DND-41 (cell line): ENCODE results near the gene FLAD1.

Source experiments
- ATAC-seq: fragments of 200-7000 bp; cut with Tn5 transposase; 3 replicates; pipeline ENCODE4 v1.9.1; 2021; ENCODE audit warnings: low read depth; ENCODE audit not compliant: insufficient read depth
- DNase-seq: peaks from one replicate; pipeline ENCODE4 v3.0.0-alpha.2; 2020
- H2AFZ ChIP-seq: 2 replicates; pipeline ENCODE4 v1.6.0; 2012; ENCODE audit warnings: low read depth, low read length
- H3K27ac ChIP-seq: 2 replicates; pipeline ENCODE4 v1.5.1; 2012; ENCODE audit warnings: low read length, inconsistent platforms
- H3K27me3 ChIP-seq: fragments of 200-600 bp; sonication (generic); 2 replicates; pipeline ENCODE4 v1.6.0; 2012; ENCODE audit warnings: low read length, mild to moderate bottlenecking, inconsistent platforms; ENCODE audit not compliant: insufficient read depth, poor library complexity
- H3K36me3 ChIP-seq: 2 replicates; pipeline ENCODE4 v1.5.1; 2012; ENCODE audit warnings: low read length, inconsistent platforms; ENCODE audit not compliant: insufficient read depth
- H3K4me1 ChIP-seq: 2 replicates; pipeline ENCODE4 v1.5.1; 2012; ENCODE audit warnings: mild to moderate bottlenecking, low read length; ENCODE audit not compliant: insufficient read depth
- H3K4me2 ChIP-seq: 2 replicates; pipeline ENCODE4 v1.6.0; 2012; ENCODE audit warnings: mild to moderate bottlenecking, moderate library complexity, low read length, inconsistent platforms; ENCODE audit not compliant: insufficient read depth
- H3K4me3 ChIP-seq, 2 experiments: fragments of 200-600 bp in 1 of 2; shearing (Covaris generic) in 1 of 2; 2 replicates each; pipeline ENCODE4 v1.5.1; 2012 to 2016; ENCODE audit warnings: inconsistent platforms in 2 of 2, low read length in 2 of 2, mild to moderate bottlenecking in 2 of 2, low read depth in 1 of 2, moderate library complexity in 1 of 2
- H3K79me2 ChIP-seq: 2 replicates; pipeline ENCODE4 v1.6.0; 2012; ENCODE audit warnings: low read length, inconsistent platforms; ENCODE audit not compliant: insufficient read depth
- H3K9ac ChIP-seq: 2 replicates; pipeline ENCODE4 v1.6.0; 2012; ENCODE audit warnings: low read depth, mild to moderate bottlenecking, inconsistent platforms, low read length, moderate library complexity
- H3K9me3 ChIP-seq: 2 replicates; pipeline ENCODE4 v1.5.1; 2012; ENCODE audit warnings: low read length, moderate library complexity, mild to moderate bottlenecking, inconsistent platforms; ENCODE audit not compliant: insufficient read depth, severe bottlenecking
- H4K20me1 ChIP-seq: 2 replicates; pipeline ENCODE4 v1.6.0; 2012; ENCODE audit warnings: low read length; ENCODE audit not compliant: insufficient read depth
- CTCF ChIP-seq: IDR thresholded peaks from 2 replicates; pipeline ENCODE4 v1.5.1; 2012; ENCODE audit warnings: borderline replicate concordance, low read length, moderate library complexity, mild to moderate bottlenecking; ENCODE audit not compliant: poor library complexity, severe bottlenecking; ENCODE audit errors: extremely low read depth
- EZH2 ChIP-seq: IDR thresholded peaks from 3 replicates; pipeline ENCODE4 v1.6.1; 2012; ENCODE audit warnings: borderline replicate concordance, low read depth, mild to moderate bottlenecking, moderate library complexity, low read length, inconsistent platforms; ENCODE audit not compliant: severe bottlenecking

FLAD1 gene

GRCh38 chr1:155001675-155002463 lies 18.7 kb downstream of the FLAD1 start:
- peak overlapping the region; percentile 15; the same call in 1 of the 2 replicates for H3K4me2 ChIP-seq
- ATAC-seq (peak; percentile 31; the same call in 2 of the 3 replicates), DNase-seq (peak; percentile 77)
- peaks cover 55% of the 10 kb centered on the region for H3K27me3 ChIP-seq
- H3K9ac ChIP-seq: no peak overlapping the region
- H4K20me1 ChIP-seq: peaks cover 77% of the 10 kb centered on the region
- TF ChIP-seq CTCF: no peak
- peak; percentile 37 for TF ChIP-seq EZH2
- no peak overlapping the region for H3K4me3 ChIP-seq
- peaks cover 37% of the 10 kb centered on the region for H3K4me1 ChIP-seq
- no peaks in the 10 kb centered on the region for H3K79me2 ChIP-seq
- H3K27ac ChIP-seq: no peak overlapping the region
- H3K36me3 ChIP-seq: no peaks in the 10 kb centered on the region
- H3K9me3 ChIP-seq: no peaks in the 10 kb centered on the region
- no peak overlapping the region for H2AFZ ChIP-seq

- Histone ChIP-seq H3K4me2 (peak within 1 kb of the TSS; percentile 15; the same call in 1 of the 2 replicates), H3K9me3 (no peaks in the 10 kb centered on the region), H3K79me2 (no peaks in the 10 kb centered on the region), H4K20me1 (peaks cover 74% of the 10 kb centered on the region), H3K9ac (no peak within 1 kb of the TSS), H3K36me3 (no peaks in the 10 kb centered on the region), H3K27me3 (peaks cover 49% of the 10 kb centered on the region), H3K4me1 (peaks cover 37% of the 10 kb centered on the region), H2AFZ (no peak within 1 kb of the TSS), H3K27ac (no peak within 1 kb of the TSS), H3K4me3 (no peak within 1 kb of the TSS)
- TF ChIP-seq EZH2: no peak
- TF ChIP-seq CTCF: no peak
- DNase-seq: no peak
- no peak for ATAC-seq
Observed at GRCh38 chr1:155002464-155003226, 19.5 kb downstream of the FLAD1 start, which contains the start of gene ZBTB7B. ZBTB7B (plus strand) TSS chr1:155002802; CDS start chr1:155014661, 11,859 bp downstream.

GRCh38 chr1:155003227-155003765 lies 20.2 kb downstream of the FLAD1 start:
- peaks cover 73% of the 10 kb centered on the region for H4K20me1 ChIP-seq
- no peak overlapping the region for H2AFZ ChIP-seq
- no peak overlapping the region for H3K27ac ChIP-seq
- peaks cover 31% of the 10 kb centered on the region for H3K4me1 ChIP-seq
- H3K4me2 ChIP-seq: no peak overlapping the region
- H3K27me3 ChIP-seq: peaks cover 42% of the 10 kb centered on the region
- H3K4me3 ChIP-seq: no peak overlapping the region
- no peak for ATAC-seq
- H3K9ac ChIP-seq: no peak overlapping the region
- DNase-seq: no peak
- no peaks in the 10 kb centered on the region for H3K36me3 ChIP-seq
- H3K9me3 ChIP-seq: no peaks in the 10 kb centered on the region
- H3K79me2 ChIP-seq: no peaks in the 10 kb centered on the region
- TF ChIP-seq CTCF: no peak
- no peak for TF ChIP-seq EZH2
